ENCODE results near the gene CCDC85A.

CCDC85A gene

DNA sequence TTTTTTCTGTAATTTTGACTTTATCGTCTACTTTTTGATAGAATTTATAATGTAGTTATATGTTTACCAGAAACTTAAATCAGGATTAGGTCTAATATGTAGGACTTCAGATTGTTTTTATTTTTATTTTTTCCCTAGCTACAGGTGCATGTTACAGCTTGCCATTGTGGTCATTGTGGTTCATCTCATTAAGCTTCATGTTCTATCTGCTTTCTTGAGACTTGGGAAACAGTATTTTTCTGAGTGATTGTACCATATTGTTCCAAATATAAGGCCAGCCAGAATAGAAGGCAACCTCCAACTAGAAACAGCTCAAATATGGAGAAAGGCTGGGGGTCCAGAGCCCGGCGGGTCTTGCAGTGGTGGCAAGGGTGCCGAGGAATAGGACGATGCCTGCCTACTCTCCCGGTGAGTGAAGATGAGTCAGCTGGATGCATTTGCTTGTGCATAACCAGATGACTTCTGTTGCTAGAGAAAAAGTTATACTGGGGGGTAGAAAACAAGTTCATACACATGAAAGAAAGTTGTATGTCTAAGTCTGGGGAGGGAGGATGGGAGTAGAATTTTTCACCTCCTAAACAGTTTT lies 188.4 kb downstream of the CCDC85A start:
- TF ChIP-seq, protein P1, sequence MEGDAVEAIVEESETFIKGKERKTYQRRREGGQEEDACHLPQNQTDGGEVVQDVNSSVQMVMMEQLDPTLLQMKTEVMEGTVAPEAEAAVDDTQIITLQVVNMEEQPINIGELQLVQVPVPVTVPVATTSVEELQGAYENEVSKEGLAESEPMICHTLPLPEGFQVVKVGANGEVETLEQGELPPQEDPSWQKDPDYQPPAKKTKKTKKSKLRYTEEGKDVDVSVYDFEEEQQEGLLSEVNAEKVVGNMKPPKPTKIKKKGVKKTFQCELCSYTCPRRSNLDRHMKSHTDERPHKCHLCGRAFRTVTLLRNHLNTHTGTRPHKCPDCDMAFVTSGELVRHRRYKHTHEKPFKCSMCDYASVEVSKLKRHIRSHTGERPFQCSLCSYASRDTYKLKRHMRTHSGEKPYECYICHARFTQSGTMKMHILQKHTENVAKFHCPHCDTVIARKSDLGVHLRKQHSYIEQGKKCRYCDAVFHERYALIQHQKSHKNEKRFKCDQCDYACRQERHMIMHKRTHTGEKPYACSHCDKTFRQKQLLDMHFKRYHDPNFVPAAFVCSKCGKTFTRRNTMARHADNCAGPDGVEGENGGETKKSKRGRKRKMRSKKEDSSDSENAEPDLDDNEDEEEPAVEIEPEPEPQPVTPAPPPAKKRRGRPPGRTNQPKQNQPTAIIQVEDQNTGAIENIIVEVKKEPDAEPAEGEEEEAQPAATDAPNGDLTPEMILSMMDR (IDR thresholded peaks at IDR 0.05; ENCODE audit: borderline replicate concordance, insufficient read depth, low read depth, low read length) = no peak
- H3K4me3 ChIP-seq (ENCODE audit: low read depth, low read length) = no peak overlapping the region

DNA sequence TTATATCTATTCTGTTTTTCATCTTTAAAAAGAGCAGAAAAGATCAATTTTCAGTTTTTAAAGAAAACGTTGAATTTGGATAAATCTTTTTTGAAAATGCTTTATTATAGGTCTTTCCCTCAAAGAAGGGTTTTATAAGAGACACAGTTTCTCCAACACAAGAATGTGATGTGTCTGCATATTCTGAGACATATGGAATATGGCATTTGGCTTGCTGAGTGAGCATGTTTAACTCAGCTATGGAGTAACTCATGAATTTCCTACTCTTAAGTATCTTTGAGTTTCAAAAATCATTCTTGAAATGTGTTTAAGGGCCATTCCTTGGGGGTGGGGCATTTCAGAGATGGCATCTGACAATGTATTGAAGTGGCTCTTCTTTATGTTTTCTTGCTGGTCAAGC lies 191.5 kb downstream of the CCDC85A start:
- H3K4me3 ChIP-seq (ENCODE audit: low read depth, low read length) = no peak overlapping the region
- TF ChIP-seq, protein P1 (IDR thresholded peaks at IDR 0.05; ENCODE audit: borderline replicate concordance, insufficient read depth, low read depth, low read length) = no peak

DNA sequence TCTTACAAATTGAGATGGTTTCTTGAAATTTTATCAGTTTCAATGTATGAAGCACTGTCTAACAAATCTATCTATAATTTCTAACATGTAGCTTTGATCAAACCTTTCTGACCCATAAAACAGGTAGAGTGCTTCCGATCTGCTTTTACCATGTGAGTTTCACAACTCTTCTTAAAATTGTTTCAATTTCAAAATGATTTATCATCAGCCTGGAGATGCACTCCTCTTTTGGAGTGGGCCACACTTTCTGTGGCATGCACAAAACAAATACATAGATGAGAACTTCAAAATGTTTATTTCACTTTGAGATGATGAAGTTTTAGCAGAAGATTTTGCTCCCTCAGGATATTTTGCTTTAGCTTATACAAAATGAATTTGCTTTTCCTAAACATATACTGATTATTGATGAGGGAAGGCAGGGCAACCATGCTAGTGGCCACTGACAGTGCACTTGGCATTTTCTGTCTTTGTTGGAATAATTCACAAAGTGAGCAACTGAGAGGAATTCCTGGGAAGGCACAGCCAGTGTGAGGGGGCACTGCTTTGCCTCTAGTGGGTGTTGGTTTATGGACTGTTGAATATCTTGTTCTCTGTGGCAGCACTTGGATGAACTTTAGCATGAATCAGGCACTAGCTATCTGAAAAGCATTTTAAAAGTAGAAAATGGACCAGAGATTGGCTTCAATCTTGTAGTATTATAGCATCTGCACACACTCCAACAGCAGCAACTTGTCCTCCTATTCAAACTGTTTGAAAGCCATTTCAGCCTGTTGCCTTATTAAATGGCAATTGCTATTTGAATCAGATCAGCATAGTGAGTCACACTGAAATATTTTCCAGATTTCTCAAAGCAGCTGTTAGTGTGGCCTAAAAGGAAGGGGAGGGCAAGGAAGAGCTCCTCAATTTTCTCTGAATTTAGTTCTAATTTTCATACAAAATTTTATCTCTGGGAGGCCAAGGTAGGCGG lies 193.2 kb downstream of the CCDC85A start:
- TF ChIP-seq, protein P1 (IDR thresholded peaks at IDR 0.05; ENCODE audit: borderline replicate concordance, insufficient read depth, low read depth, low read length) = no peak

DNA sequence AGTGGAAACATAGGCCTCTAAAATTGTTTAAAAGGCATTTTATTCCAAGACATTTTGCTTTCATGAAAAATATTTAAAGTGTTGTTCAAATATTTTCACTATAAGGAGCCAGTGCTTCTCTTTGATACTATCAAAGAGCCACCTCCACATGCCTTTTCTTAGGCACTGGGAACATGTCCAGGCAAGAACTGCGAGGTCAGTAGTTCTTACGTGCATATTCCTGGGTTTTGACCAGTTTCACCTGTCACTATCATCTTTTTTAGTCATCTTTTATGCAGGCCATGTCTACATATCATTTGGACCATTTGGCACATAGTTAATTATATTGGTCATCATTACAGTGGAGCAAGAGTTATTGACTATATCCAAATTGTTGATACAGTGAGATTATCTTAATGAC lies 195.3 kb downstream of the CCDC85A start:
- H3K4me3 ChIP-seq (ENCODE audit: low read depth, low read length) = no peak overlapping the region
- TF ChIP-seq, protein P1 (IDR thresholded peaks at IDR 0.05; ENCODE audit: borderline replicate concordance, insufficient read depth, low read depth, low read length) = no peak

More for the DNA sequence above, 193.2 kb downstream of the CCDC85A start:
- H3K4me3 ChIP-seq (ENCODE audit: low read depth, low read length) = no peak overlapping the region

DNA sequence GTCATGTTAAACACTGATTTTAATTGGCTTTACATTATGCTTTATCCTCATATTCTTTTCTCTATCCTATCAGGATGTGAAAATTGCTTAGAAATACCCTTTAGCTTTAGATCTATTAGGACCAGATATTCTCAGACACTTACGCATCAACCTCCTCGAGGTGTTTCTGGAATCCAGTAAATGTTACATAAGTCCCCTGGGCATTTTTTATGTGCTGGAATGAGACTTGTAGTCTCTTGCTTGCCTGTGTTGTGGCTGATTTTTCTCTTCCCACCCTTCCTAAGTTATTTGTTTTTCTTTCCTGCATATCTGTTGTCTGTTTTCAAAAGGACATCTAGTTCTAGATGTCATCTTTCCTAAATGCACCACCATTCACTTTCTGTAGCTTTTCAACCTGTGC lies 197.1 kb downstream of the CCDC85A start:
- no peak overlapping the region for H3K4me3 ChIP-seq (ENCODE audit: low read depth, low read length)
- TF ChIP-seq, protein P1 (IDR thresholded peaks at IDR 0.05; ENCODE audit: borderline replicate concordance, insufficient read depth, low read depth, low read length) = no peak

DNA sequence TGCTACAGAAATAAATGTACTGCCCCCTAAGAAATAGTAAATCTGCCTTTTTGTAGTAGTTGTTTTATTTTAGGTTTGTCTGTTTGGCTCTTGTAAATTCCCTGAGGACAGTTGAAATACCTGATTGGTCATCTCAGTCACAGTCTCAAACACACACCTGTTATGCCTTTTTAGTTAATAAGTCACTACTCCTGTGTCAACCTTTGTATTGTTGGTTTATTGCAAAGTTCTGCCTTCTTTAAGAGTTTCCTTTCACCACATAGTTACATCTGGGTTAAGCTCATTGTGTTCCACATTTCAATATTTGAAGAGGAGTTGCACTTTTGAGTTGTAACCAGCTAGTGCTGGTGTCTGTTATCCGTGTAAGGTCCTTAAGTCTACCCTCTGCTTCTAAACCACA lies 198.7 kb downstream of the CCDC85A start:
- TF ChIP-seq, protein P1 (IDR thresholded peaks at IDR 0.05; ENCODE audit: borderline replicate concordance, insufficient read depth, low read depth, low read length) = no peak
- no peak overlapping the region for H3K4me3 ChIP-seq (ENCODE audit: low read depth, low read length)

All from GM12875 (cell line).